Neural progenitor cell (in vitro differentiated cells): Measurements from ENCODE around the gene LAMB4. TPM values are rescaled to one million over a fixed set of nuclear protein-coding genes. Genes with fewer than 3 reads are reported as not detected.

Experiments used
- DNase-seq: peaks from one replicate; pipeline ENCODE4 v3.0.0-alpha.2; 2016; ENCODE audit warnings: low spot score
- H2AFZ ChIP-seq: fragments of 200-600 bp; sonication (generic); replicated peaks from 2 replicates; pipeline ENCODE4 v1.6.1; 2016; ENCODE audit warnings: antibody characterized with exemption
- H3F3A ChIP-seq: fragments of 200-600 bp; sonication (generic); 2 replicates; pipeline ENCODE4 v1.6.1; 2016; ENCODE audit warnings: antibody characterized with exemption, low read depth
- H3K27ac ChIP-seq: fragments of 200-600 bp; sonication (generic); 2 replicates; pipeline ENCODE4 v1.5.1; 2016; ENCODE audit warnings: mild to moderate bottlenecking
- H3K27me3 ChIP-seq: fragments of 200-600 bp; sonication (generic); 2 replicates; pipeline ENCODE4 v1.6.1; 2016; ENCODE audit warnings: mild to moderate bottlenecking, moderate library complexity
- H3K36me3 ChIP-seq: fragments of 200-600 bp; sonication (generic); 2 replicates; pipeline ENCODE4 v1.5.1; 2016
- H3K4me1 ChIP-seq: fragments of 200-600 bp; sonication (generic); 2 replicates; pipeline ENCODE4 v1.6.1; 2016; ENCODE audit warnings: mixed run types
- H3K4me2 ChIP-seq: fragments of 200-600 bp; sonication (generic); 2 replicates; pipeline ENCODE4 v1.6.1; 2016
- H3K4me3 ChIP-seq: fragments of 200-600 bp; sonication (generic); 2 replicates; pipeline ENCODE4 v1.5.1; 2016
- H3K79me2 ChIP-seq: fragments of 200-600 bp; sonication (generic); 2 replicates; pipeline ENCODE4 v1.6.1; 2016; ENCODE audit warnings: low read depth
- H3K9ac ChIP-seq: fragments of 200-600 bp; sonication (generic); 2 replicates; pipeline ENCODE4 v1.6.1; 2016
- H3K9me3 ChIP-seq: fragments of 200-600 bp; sonication (generic); 2 replicates; pipeline ENCODE4 v1.5.1; 2016; ENCODE audit warnings: low read depth
- H4K20me1 ChIP-seq: fragments of 200-600 bp; sonication (generic); 2 replicates; pipeline ENCODE4 v1.6.1; 2016; ENCODE audit warnings: low read depth
- H3K27ac Mint-ChIP-seq: 3 replicates; pipeline ENCODE4 v1.8.0; 2021; ENCODE audit warnings: mixed read lengths
- H3K27me3 Mint-ChIP-seq: 2 replicates; pipeline ENCODE4 v1.8.0; 2022; ENCODE audit warnings: low read depth, mild to moderate bottlenecking, inconsistent platforms, moderate library complexity, mixed read lengths; ENCODE audit not compliant: insufficient read depth
- H3K36me3 Mint-ChIP-seq: 3 replicates; pipeline ENCODE4 v1.8.0; 2021; ENCODE audit warnings: mixed read lengths
- H3K4me1 Mint-ChIP-seq: 3 replicates; pipeline ENCODE4 v1.8.0; 2021; ENCODE audit warnings: mixed read lengths
- H3K4me3 Mint-ChIP-seq: 3 replicates; pipeline ENCODE4 v1.8.0; 2021; ENCODE audit warnings: mild to moderate bottlenecking, moderate library complexity, mixed read lengths
- H3K9me3 Mint-ChIP-seq: 3 replicates; pipeline ENCODE4 v1.8.0; 2020; ENCODE audit warnings: mixed read lengths
- CTCF ChIP-seq: fragments of 200-600 bp; sonication (generic); IDR thresholded peaks from 2 replicates; pipeline ENCODE4 v1.5.1; 2017; ENCODE audit warnings: antibody characterized with exemption, mild to moderate bottlenecking
- EZH2 ChIP-seq: fragments of 200-600 bp; sonication (generic); IDR thresholded peaks from 2 replicates; pipeline ENCODE4 v1.6.1; 2017; ENCODE audit warnings: antibody characterized with exemption, mild to moderate bottlenecking, moderate library complexity
- EZH2phosphoT487 ChIP-seq: fragments of 200-600 bp; sonication (generic); IDR thresholded peaks from 2 replicates; pipeline ENCODE4 v1.6.1; 2017; ENCODE audit warnings: antibody characterized with exemption
- total RNA-seq: library from RNA; depleted of rRNA; stranded (reverse); fragments of >200 nt; gene quantifications from 2 replicates; pipeline ENCODE4 v1.2.3, GENCODE V29; 2015; ENCODE audit warnings: low replicate concordance

The LAMB4 gene
- total RNA-seq, 1 donor from 2014 or later, result not detected

DNA sequence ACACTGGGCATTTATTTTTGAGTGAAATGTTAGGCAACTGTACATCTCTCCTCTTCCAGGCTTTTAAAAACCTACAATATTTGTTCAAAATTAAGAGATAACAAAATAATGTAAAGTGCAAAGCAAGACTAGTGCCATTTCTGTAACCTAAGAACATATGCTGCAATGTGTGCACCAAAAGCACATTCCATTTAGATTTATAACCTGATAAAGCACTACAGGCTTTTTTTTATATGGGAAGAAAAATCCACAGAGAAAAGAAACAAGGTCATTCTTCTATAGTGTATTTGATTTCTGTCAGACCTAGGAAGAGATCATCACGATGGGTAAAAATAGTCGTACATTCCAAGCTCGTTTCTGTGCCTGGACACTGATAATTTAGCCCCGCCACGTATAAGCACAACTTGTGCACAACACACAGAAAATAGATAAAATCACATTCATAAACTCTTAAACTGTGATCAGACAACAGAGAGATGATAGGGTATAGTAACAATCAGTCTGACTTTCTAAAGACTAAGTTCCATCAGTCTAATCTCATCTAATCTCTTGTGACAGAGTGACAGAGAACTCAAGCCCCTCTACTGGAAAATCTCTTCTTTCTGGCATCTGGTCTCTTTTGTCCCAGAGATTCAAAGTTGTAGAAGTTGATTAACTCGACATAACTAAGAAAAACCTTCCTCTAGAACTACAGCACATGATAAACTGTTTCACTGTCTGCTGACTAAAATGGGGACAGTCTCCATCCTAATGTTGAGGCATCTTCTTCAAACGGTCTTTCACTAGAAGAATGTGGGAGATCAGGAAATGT, 133.9 kb downstream of the LAMB4 start:
- peak; percentile 55 for DNase-seq
- peaks cover 7% of the 10 kb centered on the region for H3K27me3 ChIP-seq
- peaks cover 5% of the 10 kb centered on the region for H3K36me3 Mint-ChIP-seq
- H3K4me3 ChIP-seq, result peak overlapping the region; percentile 4
- peaks cover 15% of the 10 kb centered on the region for H3K27me3 Mint-ChIP-seq
- H2AFZ ChIP-seq, result no peak overlapping the region
- H3K27ac Mint-ChIP-seq, result no peak overlapping the region
- H3K4me2 ChIP-seq, result peak overlapping the region; percentile 53
- TF ChIP-seq EZH2phosphoT487 (no peak), CTCF (no peak), EZH2 (no peak)
- H4K20me1 ChIP-seq, result no peaks in the 10 kb centered on the region
- H3F3A ChIP-seq, result peaks cover 36% of the 10 kb centered on the region
- peak overlapping the region; percentile 84 for H3K27ac ChIP-seq
- no peaks in the 10 kb centered on the region for H3K36me3 ChIP-seq
- H3K4me3 Mint-ChIP-seq, result no peak overlapping the region
- no peaks in the 10 kb centered on the region for H3K79me2 ChIP-seq
- peaks cover 43% of the 10 kb centered on the region for H3K4me1 ChIP-seq
- peaks cover 37% of the 10 kb centered on the region for H3K4me1 Mint-ChIP-seq
- H3K9me3 ChIP-seq, result no peaks in the 10 kb centered on the region
- H3K9me3 Mint-ChIP-seq, result no peaks in the 10 kb centered on the region
- H3K9ac ChIP-seq, result no peak overlapping the region

DNA sequence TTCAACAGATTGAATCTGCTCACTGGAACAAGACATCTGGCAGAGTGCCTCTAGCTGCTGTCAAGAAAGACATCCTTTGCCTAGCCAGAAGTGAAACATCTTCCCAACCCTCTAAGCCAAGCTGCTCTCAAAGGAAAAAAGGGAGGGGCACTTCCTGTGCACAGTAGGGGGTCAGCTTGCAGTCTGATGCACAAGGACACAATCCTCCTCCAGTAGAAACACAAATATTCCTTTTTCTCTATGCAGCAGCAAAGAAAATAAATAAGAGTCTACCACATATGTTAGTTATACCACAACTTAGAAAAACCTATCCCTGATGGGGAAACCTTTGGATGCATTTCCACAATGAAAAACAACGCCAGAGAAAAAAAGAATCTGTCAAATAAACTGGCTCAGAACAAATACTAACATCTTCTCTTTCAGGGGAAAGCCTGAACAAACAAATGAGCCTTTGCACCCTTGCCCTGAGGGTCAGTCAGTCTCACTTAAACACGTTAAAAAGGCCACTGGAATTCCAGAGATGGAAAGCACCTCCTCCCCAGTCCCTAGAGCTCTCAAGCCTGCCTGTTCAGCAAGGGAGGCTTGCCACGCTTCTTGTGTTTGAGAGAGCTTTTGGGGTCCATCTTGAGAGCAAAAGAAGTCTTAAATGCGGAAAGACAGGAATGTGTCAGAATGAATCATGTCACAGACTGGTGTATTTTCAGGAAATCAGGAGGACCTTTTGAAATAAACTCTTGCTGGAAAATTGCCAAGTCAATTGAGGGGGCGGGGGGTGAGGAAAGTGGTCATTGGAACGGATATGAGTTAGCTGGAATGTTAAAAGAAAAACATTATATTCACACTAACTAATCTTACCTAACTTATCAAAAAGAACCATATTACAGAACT, 134.7 kb downstream of the LAMB4 start:
- H3K79me2 ChIP-seq, result no peaks in the 10 kb centered on the region
- peaks cover 36% of the 10 kb centered on the region for H3K4me1 ChIP-seq
- H3K36me3 Mint-ChIP-seq, result peaks cover 5% of the 10 kb centered on the region
- DNase-seq, result peak; percentile 83
- peaks cover 37% of the 10 kb centered on the region for H3K4me1 Mint-ChIP-seq
- H3K36me3 ChIP-seq, result no peaks in the 10 kb centered on the region
- H3F3A ChIP-seq, result peaks cover 36% of the 10 kb centered on the region
- H4K20me1 ChIP-seq, result no peaks in the 10 kb centered on the region
- TF ChIP-seq EZH2phosphoT487 (no peak), CTCF (no peak), EZH2 (no peak)
- no peak overlapping the region for H3K9ac ChIP-seq
- peak overlapping the region; percentile 41 for H3K4me3 Mint-ChIP-seq
- peak overlapping the region; percentile 29 for H3K27ac Mint-ChIP-seq
- H3K27ac ChIP-seq, result peak overlapping the region; percentile 84
- no peak overlapping the region for H2AFZ ChIP-seq
- no peaks in the 10 kb centered on the region for H3K27me3 ChIP-seq
- peaks cover 9% of the 10 kb centered on the region for H3K27me3 Mint-ChIP-seq
- peak overlapping the region; percentile 4 for H3K4me3 ChIP-seq
- H3K9me3 Mint-ChIP-seq, result no peaks in the 10 kb centered on the region
- H3K4me2 ChIP-seq, result peak overlapping the region; percentile 53
- H3K9me3 ChIP-seq, result no peaks in the 10 kb centered on the region

- Histone ChIP-seq H3K4me1 (peaks cover 34% of the 10 kb centered on the region), H3K4me3 (peak overlapping the region; percentile 4), H3K4me2 (peak overlapping the region; percentile 53), H3F3A (peaks cover 36% of the 10 kb centered on the region), H3K9ac (no peak overlapping the region), H3K79me2 (no peaks in the 10 kb centered on the region), H3K36me3 (no peaks in the 10 kb centered on the region), H2AFZ (no peak overlapping the region), H3K27ac (peak overlapping the region; percentile 84), H4K20me1 (no peaks in the 10 kb centered on the region), H3K9me3 (no peaks in the 10 kb centered on the region), H3K27me3 (no peaks in the 10 kb centered on the region)
- H3K27me3 Mint-ChIP-seq, result peaks cover 9% of the 10 kb centered on the region
- no peak overlapping the region for H3K4me3 Mint-ChIP-seq
- peaks cover 37% of the 10 kb centered on the region for H3K4me1 Mint-ChIP-seq
- DNase-seq, result no peak
- no peak for TF ChIP-seq CTCF
- TF ChIP-seq EZH2phosphoT487, result no peak
- TF ChIP-seq EZH2, result no peak
- H3K27ac Mint-ChIP-seq, result no peak overlapping the region
- H3K36me3 Mint-ChIP-seq, result peaks cover 5% of the 10 kb centered on the region
- no peaks in the 10 kb centered on the region for H3K9me3 Mint-ChIP-seq
Measured at GRCh38 chr7:107994421-107995030, 135.6 kb downstream of the LAMB4 start.
